Urothelium cell line (cell line): ENCODE measurements around the gene ERBB3.
A peak's percentile ranks its signal among the peaks of the same experiment; 100 is the strongest.
"Not testable (repeated sequence)": the region's sequence is repeated elsewhere in the genome, so short reads cannot be mapped to it uniquely, and the experiment has no call there.

Experiments used
- DNase-seq: peaks from one replicate; pipeline ENCODE4 v3.0.0; 2011; ENCODE audit warnings: low spot score, mixed read lengths
- FAIRE-seq: peaks from 2 replicates; lab custom pipeline; 2011; peaks lifted over from hg19 to GRCh38; lab: Jason Lieb, UNC

The ERBB3 gene

DNA sequence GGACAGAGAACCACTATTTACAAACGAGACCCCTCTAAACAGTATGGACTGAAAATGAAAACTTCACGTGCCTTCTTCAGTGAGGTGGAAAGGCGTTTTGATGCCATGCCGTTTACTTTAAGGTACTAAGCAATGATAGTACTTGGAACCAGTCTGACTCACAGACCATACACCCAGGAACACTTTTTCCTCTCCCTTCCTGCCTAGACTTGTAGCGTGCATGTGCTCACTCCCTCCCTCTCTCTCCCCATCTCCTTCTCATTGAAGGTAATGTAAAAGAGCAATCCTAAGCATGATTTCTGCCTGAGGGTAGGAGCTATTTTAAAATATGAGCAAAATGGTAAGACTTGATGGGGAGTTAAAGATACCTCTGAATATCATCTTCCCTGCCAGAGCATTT is 30.6 kb downstream of the ERBB3 start:
- FAIRE-seq (no peak), DNase-seq (no peak)

DNA sequence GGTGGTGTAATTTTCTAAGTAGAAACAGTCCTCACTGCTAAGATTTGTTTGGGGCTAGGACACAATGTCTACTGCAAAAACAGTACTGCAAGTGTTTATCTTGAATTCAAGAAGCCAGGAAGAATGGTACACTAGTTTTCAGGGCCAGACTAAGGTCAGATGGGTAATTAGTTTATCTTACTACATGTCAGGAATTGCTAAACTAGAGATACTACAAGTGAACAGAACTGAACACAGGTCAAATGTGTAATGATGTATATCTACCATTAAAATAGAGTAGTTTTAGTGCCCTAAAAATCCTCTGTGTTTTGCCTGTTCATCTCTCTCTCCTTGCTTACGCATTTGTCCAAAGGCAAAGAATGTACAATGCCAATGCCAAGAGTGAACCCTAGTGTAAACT is 34.1 kb downstream of the ERBB3 start:
- DNase-seq, result no peak
- no peak for FAIRE-seq

- FAIRE-seq, result no peak
These were observed 35.4 kb downstream of the ERBB3 start for GRCh38 chr12:56115329-56115728.

GRCh38 chr12:56116267-56117081 is 36.5 kb downstream of the ERBB3 start, which contains the start of gene RPL41:
RPL41 (plus strand) TSS chr12:56116633.
- FAIRE-seq, result no peak
- DNase-seq, result peak; percentile 81

More at GRCh38 chr12:56115329-56115728, 35.4 kb downstream of the ERBB3 start:
- no peak for DNase-seq

- FAIRE-seq, DNase-seq: not testable (repeated sequence)
These were observed 37.2 kb downstream of the ERBB3 start for GRCh38 chr12:56117082-56117706.

DNA sequence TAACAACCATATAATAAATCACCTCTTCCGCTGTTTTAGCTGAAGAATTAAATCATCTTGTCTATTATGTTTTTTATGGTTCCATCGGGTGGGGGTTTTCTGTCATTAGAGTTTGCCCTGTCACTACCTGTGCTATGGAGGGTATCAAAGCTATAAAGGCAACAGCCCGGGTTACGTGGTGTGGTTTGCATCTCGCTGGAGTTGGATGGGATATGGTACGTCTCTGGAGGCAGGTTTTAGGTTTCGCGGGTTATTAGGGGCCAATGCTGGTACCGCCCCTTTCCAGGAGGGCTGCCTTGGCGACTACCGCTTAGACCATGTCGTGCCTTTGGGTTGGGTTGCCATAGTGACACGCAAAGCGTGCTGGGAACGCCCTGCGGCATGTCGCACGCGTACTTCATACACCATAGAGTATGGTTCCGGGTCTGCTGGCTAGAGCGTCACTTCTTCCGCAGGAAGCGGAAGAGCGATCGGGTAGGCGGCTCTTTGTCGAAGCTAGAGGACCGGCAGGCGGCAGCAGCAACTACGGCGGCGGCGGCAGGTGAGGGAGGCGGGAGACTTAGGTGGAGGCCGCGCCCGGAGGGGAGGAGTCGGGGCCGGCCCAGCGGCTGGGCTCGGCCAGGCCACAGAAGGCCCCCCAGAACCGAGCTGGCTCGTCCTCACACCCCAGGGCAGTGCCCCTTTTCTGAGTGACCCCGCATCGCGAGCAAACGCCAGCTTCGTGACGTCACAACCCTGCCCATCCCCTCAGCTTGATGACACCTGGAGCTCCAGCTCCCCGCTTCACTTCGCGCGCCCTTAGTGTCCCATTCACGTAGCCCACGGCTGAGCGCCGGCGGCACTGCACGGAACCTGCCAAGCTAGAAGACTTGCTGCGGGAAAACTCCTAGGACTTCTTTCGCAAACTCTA is 38.1 kb downstream of the ERBB3 start, which contains the start of gene ZC3H10:
Gene ZC3H10, plus strand, starts transcription at position 489 of the 910 bp plus-strand sequence. CDS start 2,297 bp downstream, outside the sequence.
- peak; percentile 89 for FAIRE-seq
- DNase-seq, result peak; percentile 94

GRCh38 chr12:56118688-56119357 is 38.9 kb downstream of the ERBB3 start:
- FAIRE-seq (no peak), DNase-seq (no peak)

DNA sequence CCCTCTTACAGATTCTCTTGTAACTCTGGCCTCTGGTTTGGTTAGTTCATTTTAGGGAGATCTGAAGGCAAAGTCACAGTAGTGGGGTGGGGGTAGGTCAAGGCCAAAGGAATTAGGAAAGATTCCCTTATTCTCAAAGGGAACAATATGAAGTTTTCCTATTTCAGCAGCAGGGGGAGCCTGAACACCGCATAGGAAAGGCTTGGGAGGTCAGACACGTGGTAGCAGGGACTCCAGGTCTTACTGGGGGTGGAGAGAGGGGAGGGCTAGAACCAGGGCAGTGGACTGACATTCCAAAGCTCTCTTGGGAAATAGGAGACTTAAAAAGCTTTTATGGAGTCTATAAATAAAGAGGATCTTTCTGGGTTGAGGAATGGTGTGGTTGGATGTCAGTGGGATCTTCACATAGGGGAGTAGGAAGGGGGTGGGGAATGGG is 39.4 kb downstream of the ERBB3 start:
- peak; percentile 78 for DNase-seq
- FAIRE-seq, result no peak

- FAIRE-seq, result no peak
- peak; percentile 56 for DNase-seq
These were observed 40.3 kb downstream of the ERBB3 start for GRCh38 chr12:56120158-56120846.

DNA sequence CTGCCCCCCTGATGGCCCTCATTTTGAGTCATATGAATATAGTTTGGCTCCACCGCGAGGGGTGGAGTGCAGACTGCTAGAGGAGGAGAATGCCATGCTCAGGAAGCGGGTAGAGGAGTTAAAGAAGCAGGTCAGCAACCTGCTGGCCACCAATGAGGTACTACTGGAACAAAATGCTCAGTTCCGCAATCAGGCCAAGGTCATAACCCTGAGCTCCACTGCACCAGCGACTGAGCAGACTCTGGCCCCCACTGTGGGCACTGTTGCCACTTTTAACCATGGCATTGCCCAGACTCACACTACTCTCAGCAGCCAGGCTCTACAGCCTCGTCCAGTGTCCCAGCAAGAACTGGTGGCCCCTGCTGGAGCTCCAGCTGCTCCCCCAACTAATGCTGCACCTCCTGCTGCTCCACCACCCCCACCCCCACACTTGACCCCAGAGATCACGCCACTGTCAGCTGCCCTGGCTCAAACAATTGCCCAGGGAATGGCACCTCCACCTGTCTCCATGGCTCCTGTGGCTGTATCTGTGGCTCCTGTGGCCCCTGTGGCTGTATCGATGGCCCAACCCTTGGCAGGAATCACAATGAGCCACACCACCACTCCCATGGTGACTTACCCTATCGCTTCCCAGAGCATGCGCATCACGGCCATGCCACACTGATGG is 41.4 kb downstream of the ERBB3 start:
- DNase-seq (no peak), FAIRE-seq (no peak)

DNA sequence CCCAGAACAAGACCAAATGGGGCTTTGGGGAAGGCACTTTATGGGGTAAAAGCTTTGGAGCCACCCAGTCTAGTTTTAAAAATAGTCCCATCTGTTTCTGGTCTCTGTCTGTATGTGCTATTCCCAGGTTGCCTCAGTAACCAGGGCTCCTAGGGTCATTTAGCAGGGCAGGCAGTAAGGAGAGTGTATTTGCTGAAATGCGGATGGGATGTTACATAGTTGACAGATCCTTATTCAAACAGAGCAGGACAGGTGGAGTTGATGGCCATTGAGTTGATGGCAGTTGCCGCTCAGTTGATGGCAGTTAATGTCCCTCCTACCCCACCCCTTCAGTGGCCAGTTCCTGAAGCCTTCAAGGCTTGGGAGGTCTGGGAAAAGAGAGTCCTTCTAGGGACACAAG is 42.7 kb downstream of the ERBB3 start:
- FAIRE-seq (no peak), DNase-seq (no peak)

- DNase-seq (no peak), FAIRE-seq (no peak)
These were observed 44.2 kb downstream of the ERBB3 start for GRCh38 chr12:56124133-56124532.

GRCh38 chr12:56126732-56127239 is 46.8 kb downstream of the ERBB3 start:
- FAIRE-seq (no peak), DNase-seq (no peak)

- FAIRE-seq, result no peak
- DNase-seq, result no peak
These were observed 47.5 kb downstream of the ERBB3 start for GRCh38 chr12:56127485-56127887.

DNA sequence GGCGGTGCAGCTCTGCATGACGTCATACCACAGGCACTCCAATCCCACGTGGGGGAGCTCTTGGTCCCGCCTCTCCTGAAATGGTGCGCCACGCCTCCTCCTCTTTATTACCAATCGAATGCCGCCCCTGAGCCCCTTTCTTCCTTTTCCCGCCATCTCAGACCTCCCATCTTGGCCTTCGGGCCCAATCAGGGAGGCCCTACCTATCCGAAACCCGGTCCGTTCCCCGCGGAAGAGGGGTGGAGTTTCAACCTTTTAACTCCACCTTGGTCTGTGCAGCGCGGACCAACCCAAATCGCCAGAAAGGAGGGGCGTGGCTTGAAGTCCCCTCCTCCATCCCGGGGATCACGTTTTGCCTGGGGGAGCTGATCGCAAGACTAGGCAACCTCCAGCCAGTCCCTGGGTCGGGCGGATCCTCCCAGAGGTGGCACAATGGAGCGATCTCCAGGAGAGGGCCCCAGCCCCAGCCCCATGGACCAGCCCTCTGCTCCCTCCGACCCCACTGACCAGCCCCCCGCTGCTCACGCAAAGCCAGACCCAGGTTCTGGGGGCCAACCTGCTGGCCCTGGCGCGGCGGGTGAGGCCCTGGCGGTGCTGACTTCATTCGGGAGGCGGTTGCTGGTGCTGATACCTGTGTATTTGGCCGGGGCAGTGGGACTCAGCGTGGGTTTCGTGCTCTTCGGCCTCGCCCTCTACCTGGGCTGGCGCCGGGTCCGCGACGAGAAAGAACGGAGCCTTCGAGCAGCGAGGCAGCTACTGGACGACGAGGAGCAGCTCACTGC is 48.1 kb downstream of the ERBB3 start, which contains the start of gene ESYT1:
Gene ESYT1, plus strand, starts transcription at position 380 of the 782 bp plus-strand sequence. Its CDS starts 53 bp downstream, at position 433.
- FAIRE-seq (peak; percentile 30), DNase-seq (peak; percentile 98)

GRCh38 chr12:56128670-56129205 is 48.8 kb downstream of the ERBB3 start:
- FAIRE-seq, result no peak
- no peak for DNase-seq

- DNase-seq, result peak; percentile 69
- FAIRE-seq, result no peak
These were observed 49.4 kb downstream of the ERBB3 start for GRCh38 chr12:56129206-56129941.
